Epithelial cell of proximal tubule (primary cell): ENCODE measurements around the gene FOXP2. TPM values are rescaled to one million over a fixed set of nuclear protein-coding genes. Genes with fewer than 3 reads are reported as not detected.
"Not testable (repeated sequence)": the region's sequence is repeated elsewhere in the genome, so short reads cannot be mapped to it uniquely, and the experiment has no call there.

Experiments used
- DNase-seq: peaks from one replicate; pipeline ENCODE4 v3.0.0-alpha.2; 2011; ENCODE audit warnings: low read depth
- H3K4me3 ChIP-seq: 2 replicates; pipeline ENCODE4 v1.5.1; 2011; ENCODE audit warnings: low read depth, mild to moderate bottlenecking, low read length
- total RNA-seq: library from RNA; depleted of rRNA; stranded (reverse); fragments of >200 nt; gene quantifications from 2 replicates; pipeline ENCODE4 v1.2.3, GENCODE V29; 2015
- TF ChIP-seq, protein P1 (sequence below): conservative IDR thresholded peaks from 2 replicates; pipeline ENCODE4 v1.5.1; 2012; ENCODE audit warnings: low read depth, mild to moderate bottlenecking, low read length

FOXP2 gene
- total RNA-seq, 1 donor from 2014 or later: 0.06 TPM

GRCh38 chr7:114527589-114527988 is 113.0 kb downstream of the FOXP2 start:
- H3K4me3 ChIP-seq: no peak overlapping the region
- TF ChIP-seq, protein P1, sequence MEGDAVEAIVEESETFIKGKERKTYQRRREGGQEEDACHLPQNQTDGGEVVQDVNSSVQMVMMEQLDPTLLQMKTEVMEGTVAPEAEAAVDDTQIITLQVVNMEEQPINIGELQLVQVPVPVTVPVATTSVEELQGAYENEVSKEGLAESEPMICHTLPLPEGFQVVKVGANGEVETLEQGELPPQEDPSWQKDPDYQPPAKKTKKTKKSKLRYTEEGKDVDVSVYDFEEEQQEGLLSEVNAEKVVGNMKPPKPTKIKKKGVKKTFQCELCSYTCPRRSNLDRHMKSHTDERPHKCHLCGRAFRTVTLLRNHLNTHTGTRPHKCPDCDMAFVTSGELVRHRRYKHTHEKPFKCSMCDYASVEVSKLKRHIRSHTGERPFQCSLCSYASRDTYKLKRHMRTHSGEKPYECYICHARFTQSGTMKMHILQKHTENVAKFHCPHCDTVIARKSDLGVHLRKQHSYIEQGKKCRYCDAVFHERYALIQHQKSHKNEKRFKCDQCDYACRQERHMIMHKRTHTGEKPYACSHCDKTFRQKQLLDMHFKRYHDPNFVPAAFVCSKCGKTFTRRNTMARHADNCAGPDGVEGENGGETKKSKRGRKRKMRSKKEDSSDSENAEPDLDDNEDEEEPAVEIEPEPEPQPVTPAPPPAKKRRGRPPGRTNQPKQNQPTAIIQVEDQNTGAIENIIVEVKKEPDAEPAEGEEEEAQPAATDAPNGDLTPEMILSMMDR: no peak
- no peak for DNase-seq

- DNase-seq: no peak
- TF ChIP-seq, protein P1: no peak
- no peak overlapping the region for H3K4me3 ChIP-seq
Observed at GRCh38 chr7:114530057-114530611, 115.5 kb downstream of the FOXP2 start.

DNA sequence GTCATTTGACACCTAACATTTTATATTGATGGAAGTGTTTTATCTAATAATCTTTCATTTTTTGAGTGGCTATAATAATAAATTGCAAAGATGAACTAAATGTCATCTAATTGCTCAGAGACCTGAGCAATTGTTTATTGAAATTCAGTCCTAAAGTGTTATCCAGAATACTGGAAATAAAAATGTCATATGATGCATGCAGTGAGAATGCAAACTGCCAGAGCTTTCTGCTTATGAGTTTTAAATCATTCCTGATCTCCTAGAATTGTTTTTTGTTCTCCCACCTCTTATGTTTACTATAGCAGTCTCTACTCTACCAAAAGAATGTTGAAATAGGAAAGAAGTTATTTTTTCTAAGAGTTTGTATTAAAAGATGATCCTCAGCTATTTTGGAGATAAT is 116.7 kb downstream of the FOXP2 start:
- no peak for DNase-seq

DNA sequence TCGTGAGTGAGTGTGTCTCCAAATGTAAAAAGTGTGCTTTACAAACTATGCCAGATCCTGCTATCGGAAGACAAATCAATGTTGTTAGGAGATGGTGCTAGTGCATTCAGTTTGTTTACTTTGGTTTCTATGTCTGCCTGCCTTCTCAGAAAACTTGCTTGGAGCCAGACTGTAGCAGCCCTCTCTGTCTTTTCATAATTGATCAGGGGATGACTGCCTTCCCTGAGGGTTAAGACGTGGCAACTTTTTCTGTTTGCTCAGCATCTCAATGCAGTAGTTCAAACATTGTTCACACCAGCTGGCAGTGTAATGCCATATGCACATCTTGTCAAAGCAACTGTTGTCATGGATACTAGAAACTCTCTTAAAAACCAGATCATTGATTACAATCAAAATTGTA is 118.5 kb downstream of the FOXP2 start:
- TF ChIP-seq, protein P1: no peak
- H3K4me3 ChIP-seq: no peak overlapping the region
- no peak for DNase-seq

More for the DNA sequence above, 116.7 kb downstream of the FOXP2 start:
- no peak overlapping the region for H3K4me3 ChIP-seq
- TF ChIP-seq, protein P1: no peak

- TF ChIP-seq, protein P1: no peak
- H3K4me3 ChIP-seq: no peak overlapping the region
- DNase-seq: no peak
Observed at GRCh38 chr7:114534953-114535352, 120.3 kb downstream of the FOXP2 start.

- DNase-seq: no peak
- TF ChIP-seq, protein P1: peak; percentile 63
- no peak overlapping the region for H3K4me3 ChIP-seq
Observed at GRCh38 chr7:114539575-114539974, 125.0 kb downstream of the FOXP2 start.

DNA sequence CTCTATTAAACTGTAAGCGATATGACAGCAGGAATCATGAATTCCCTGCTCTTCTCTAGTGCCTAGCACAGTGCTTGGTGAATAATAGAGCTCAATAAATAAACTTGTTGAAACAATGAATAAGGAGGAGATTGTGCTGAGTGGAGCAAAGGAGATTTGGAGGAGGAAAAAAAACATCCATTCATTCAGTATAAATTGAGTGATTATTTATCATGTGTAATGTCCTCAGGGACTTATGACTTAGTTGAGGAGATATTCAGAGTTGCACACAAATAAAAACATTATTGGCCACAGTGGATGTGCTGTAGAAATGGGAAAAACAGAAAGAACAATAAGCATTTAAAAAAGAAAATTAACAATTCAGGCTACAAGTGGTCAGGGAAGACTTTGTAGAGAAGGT is 125.7 kb downstream of the FOXP2 start:
- H3K4me3 ChIP-seq: no peak overlapping the region
- no peak for DNase-seq
- TF ChIP-seq, protein P1: no peak

DNA sequence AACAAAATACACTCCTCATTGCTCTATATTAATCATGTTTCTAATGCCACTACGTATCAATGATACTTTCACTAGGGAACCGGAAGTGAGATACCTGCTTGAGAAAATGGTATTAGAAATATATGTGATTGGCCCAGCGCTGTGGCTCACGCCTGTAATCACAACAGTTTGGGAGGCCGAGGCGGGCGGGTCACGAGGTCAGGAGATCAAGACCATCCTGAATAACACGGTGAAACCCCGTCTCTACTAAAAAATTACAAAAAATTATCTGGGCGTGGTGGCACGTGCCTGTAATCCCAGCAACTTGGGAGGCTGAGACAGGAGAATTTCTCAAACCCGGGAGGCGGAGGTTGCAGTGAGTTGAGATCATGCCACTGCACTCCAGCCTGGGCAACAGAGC is 132.7 kb downstream of the FOXP2 start:
- H3K4me3 ChIP-seq, DNase-seq: not testable (repeated sequence)
